GM23248 (cell line): ENCODE data around the gene CHRNG. TPM values are rescaled to one million over a fixed set of nuclear protein-coding genes. Genes with fewer than 3 reads are reported as not detected.

ENCODE experiments used
- DNase-seq: peaks from one replicate; pipeline ENCODE4 v3.0.0-alpha.2; 2015
- H2AFZ ChIP-seq: fragments of 200-600 bp; sonication (generic); 2 replicates; pipeline ENCODE4 v1.6.1; 2016; ENCODE audit warnings: antibody characterized with exemption
- H3F3A ChIP-seq: fragments of 200-600 bp; sonication (generic); 2 replicates; pipeline ENCODE4 v1.6.1; 2016; ENCODE audit warnings: mild to moderate bottlenecking, antibody characterized with exemption, mixed run types; ENCODE audit not compliant: insufficient read depth
- H3K27ac ChIP-seq: fragments of 200-600 bp; sonication (generic); 2 replicates; pipeline ENCODE4 v1.5.1; 2016; ENCODE audit warnings: mild to moderate bottlenecking
- H3K27me3 ChIP-seq: fragments of 200-600 bp; sonication (generic); replicated peaks from 2 replicates; pipeline ENCODE4 v1.6.1; 2016; ENCODE audit warnings: mild to moderate bottlenecking; ENCODE audit not compliant: insufficient read depth
- H3K36me3 ChIP-seq: fragments of 200-600 bp; sonication (generic); 2 replicates; pipeline ENCODE4 v1.6.1; 2016; ENCODE audit warnings: low read depth, mild to moderate bottlenecking
- H3K4me1 ChIP-seq: fragments of 200-600 bp; sonication (generic); 2 replicates; pipeline ENCODE4 v1.6.1; 2016; ENCODE audit warnings: mild to moderate bottlenecking; ENCODE audit not compliant: insufficient read depth
- H3K4me2 ChIP-seq: fragments of 200-600 bp; sonication (generic); one replicate; pipeline ENCODE4 v1.6.1; 2016; ENCODE audit warnings: mild to moderate bottlenecking; ENCODE audit not compliant: unreplicated experiment
- H3K4me3 ChIP-seq: fragments of 200-600 bp; sonication (generic); 2 replicates; pipeline ENCODE4 v1.5.1; 2016; ENCODE audit warnings: mild to moderate bottlenecking
- H3K79me2 ChIP-seq: fragments of 200-600 bp; sonication (generic); 2 replicates; pipeline ENCODE4 v1.6.1; 2016; ENCODE audit warnings: mild to moderate bottlenecking; ENCODE audit not compliant: insufficient read depth
- H3K9ac ChIP-seq: fragments of 200-600 bp; sonication (generic); 2 replicates; pipeline ENCODE4 v1.6.1; 2016; ENCODE audit warnings: mild to moderate bottlenecking
- H3K9me2 ChIP-seq: fragments of 200-600 bp; sonication (generic); 2 replicates; pipeline ENCODE4 v1.6.1; 2016; ENCODE audit warnings: mixed run types, mild to moderate bottlenecking, moderate library complexity; ENCODE audit not compliant: insufficient read depth
- H3K9me3 ChIP-seq: fragments of 200-600 bp; sonication (generic); one replicate; pipeline ENCODE4 v1.6.1; 2017; ENCODE audit warnings: low read depth
- H4K20me1 ChIP-seq: fragments of 200-600 bp; sonication (generic); 2 replicates; pipeline ENCODE4 v1.6.0; 2016; ENCODE audit not compliant: insufficient read depth
- EZH2 ChIP-seq: fragments of 200-600 bp; sonication (generic); IDR thresholded peaks from 2 replicates; pipeline ENCODE4 v1.6.1; 2018; ENCODE audit warnings: antibody characterized with exemption, mild to moderate bottlenecking; ENCODE audit not compliant: insufficient read depth, poor library complexity, severe bottlenecking
- EZH2phosphoT487 ChIP-seq: fragments of 200-600 bp; sonication (generic); IDR thresholded peaks from 2 replicates; pipeline ENCODE4 v1.6.1; 2018; ENCODE audit warnings: antibody characterized with exemption, moderate library complexity, mild to moderate bottlenecking, low read depth; ENCODE audit not compliant: insufficient read depth
- WGBS, 2 experiments: methylation state at CpG; one replicate each; pipeline ENCODE4 v1.1.6; 2015 to 2017; ENCODE audit warnings: low lambda C conversion rate in 2 of 2, low coverage in 1 of 2; ENCODE audit errors: missing lambda C conversion rate in 2 of 2; 5-methylcytosine and 5-hydroxymethylcytosine counted together
- in situ Hi-C: fragments of 300-500 bp; cut with MboI; formaldehyde crosslinking; loops from 2 replicates; pipeline ENCODE4 v1.15.0; 2020
- polyA plus RNA-seq: library from polyadenylated mRNA; unstranded; fragments of >200 nt; fragmentation: Nextera tagmentation; extraction: Ambion mirVana; gene quantifications from 2 replicates; pipeline ENCODE4 v1.2.1, GENCODE V29; 2016
- total RNA-seq: library from RNA; depleted of rRNA; stranded (reverse); fragments of >200 nt; shearing (Covaris generic); gene quantifications from 2 replicates; pipeline ENCODE4 v1.2.3, GENCODE V29; 2014

Gene CHRNG
- total and polyA plus RNA-seq, 2 experiments from 2014 or later = not detected

- Histone ChIP-seq H4K20me1 (no peaks in the 10 kb centered on the region), H3K9me3 (no peaks in the 10 kb centered on the region), H3K79me2 (no peaks in the 10 kb centered on the region), H3K27ac (no peak overlapping the region), H3K9me2 (no peaks in the 10 kb centered on the region), H3K9ac (no peak overlapping the region), H3K36me3 (no peaks in the 10 kb centered on the region), H3F3A (no peaks in the 10 kb centered on the region), H3K27me3 (no peaks in the 10 kb centered on the region), H2AFZ (no peak overlapping the region), H3K4me1 (peaks cover 7% of the 10 kb centered on the region; the same call in 1 of the 2 replicates), H3K4me3 (no peak overlapping the region), H3K4me2 (no peak overlapping the region)
- DNase-seq = no peak
- in situ Hi-C loops = no loop called here
- 87 to 92% methylated on average over 2 of the region's 2 CpGs for WGBS, 2 experiments
- TF ChIP-seq EZH2phosphoT487 = no peak
- no peak for TF ChIP-seq EZH2
Observed at GRCh38 chr2:232578626-232579025, 39.1 kb downstream of the CHRNG start.

GRCh38 chr2:232580648-232580981, 41.1 kb downstream of the CHRNG start:
- in situ Hi-C loops = no loop called here
- H3K9me2 ChIP-seq = no peaks in the 10 kb centered on the region
- no peak overlapping the region for H3K27ac ChIP-seq
- WGBS, 2 experiments = 89% methylated on average over 6 of the region's 6 CpGs
- no peaks in the 10 kb centered on the region for H3K9me3 ChIP-seq
- no peak overlapping the region for H3K9ac ChIP-seq
- no peaks in the 10 kb centered on the region for H4K20me1 ChIP-seq
- H3K27me3 ChIP-seq = no peaks in the 10 kb centered on the region
- H3F3A ChIP-seq = no peaks in the 10 kb centered on the region
- no peak for TF ChIP-seq EZH2phosphoT487
- no peak for TF ChIP-seq EZH2
- no peak overlapping the region for H3K4me3 ChIP-seq
- no peaks in the 10 kb centered on the region for H3K79me2 ChIP-seq
- no peak overlapping the region for H2AFZ ChIP-seq
- H3K4me1 ChIP-seq = no peaks in the 10 kb centered on the region
- H3K36me3 ChIP-seq = no peaks in the 10 kb centered on the region; the same call in 1 of the 2 replicates
- DNase-seq = no peak
- H3K4me2 ChIP-seq = no peak overlapping the region

- H3K27me3 ChIP-seq = no peaks in the 10 kb centered on the region
- in situ Hi-C loops = no loop called here
- H3K4me2 ChIP-seq = no peak overlapping the region
- no peaks in the 10 kb centered on the region; the same call in 1 of the 2 replicates for H3K36me3 ChIP-seq
- H3F3A ChIP-seq = no peaks in the 10 kb centered on the region
- no peak for DNase-seq
- H3K9ac ChIP-seq = no peak overlapping the region
- no peaks in the 10 kb centered on the region for H3K9me2 ChIP-seq
- no peaks in the 10 kb centered on the region for H3K9me3 ChIP-seq
- no peaks in the 10 kb centered on the region for H4K20me1 ChIP-seq
- H3K4me1 ChIP-seq = no peaks in the 10 kb centered on the region
- no peaks in the 10 kb centered on the region for H3K79me2 ChIP-seq
- H3K27ac ChIP-seq = no peak overlapping the region
- H2AFZ ChIP-seq = no peak overlapping the region
- H3K4me3 ChIP-seq = no peak overlapping the region
- TF ChIP-seq EZH2phosphoT487 = no peak
- no peak for TF ChIP-seq EZH2
Observed at GRCh38 chr2:232581725-232582124, 42.2 kb downstream of the CHRNG start.

GRCh38 chr2:232584238-232584637, 44.7 kb downstream of the CHRNG start:
- peaks cover 2% of the 10 kb centered on the region for H3K4me1 ChIP-seq
- TF ChIP-seq EZH2 = no peak
- TF ChIP-seq EZH2phosphoT487 = no peak
- 80 to 84% methylated on average over 6 of the region's 6 CpGs for WGBS, 2 experiments

GRCh38 chr2:232586943-232587505, 47.5 kb downstream of the CHRNG start:
- no peaks in the 10 kb centered on the region for H3K79me2 ChIP-seq
- no peaks in the 10 kb centered on the region for H3K9me2 ChIP-seq
- H3K4me1 ChIP-seq = peaks cover 4% of the 10 kb centered on the region
- in situ Hi-C loops = no loop called here
- TF ChIP-seq EZH2phosphoT487 (no peak), EZH2 (no peak)
- no peaks in the 10 kb centered on the region for H3K9me3 ChIP-seq
- no peaks in the 10 kb centered on the region for H3K27me3 ChIP-seq
- H3K4me2 ChIP-seq = no peak overlapping the region
- H3K4me3 ChIP-seq = no peak overlapping the region
- WGBS, 2 experiments = 66 to 71% methylated on average over 5 of the region's 5 CpGs
- H3K9ac ChIP-seq = no peak overlapping the region
- no peak overlapping the region for H2AFZ ChIP-seq
- no peaks in the 10 kb centered on the region; the same call in 1 of the 2 replicates for H3K36me3 ChIP-seq
- H3F3A ChIP-seq = peaks cover 8% of the 10 kb centered on the region; the same call in 1 of the 2 replicates
- H4K20me1 ChIP-seq = no peaks in the 10 kb centered on the region
- H3K27ac ChIP-seq = no peak overlapping the region
- DNase-seq = no peak

More at GRCh38 chr2:232584238-232584637, 44.7 kb downstream of the CHRNG start:
- no peak overlapping the region for H3K9ac ChIP-seq
- no peak overlapping the region for H3K27ac ChIP-seq
- DNase-seq = no peak
- no peaks in the 10 kb centered on the region for H3K9me2 ChIP-seq
- H3K4me2 ChIP-seq = no peak overlapping the region
- no peaks in the 10 kb centered on the region for H3K27me3 ChIP-seq
- no peaks in the 10 kb centered on the region; the same call in 1 of the 2 replicates for H3K36me3 ChIP-seq
- no peak overlapping the region for H3K4me3 ChIP-seq
- no peaks in the 10 kb centered on the region for H3K9me3 ChIP-seq
- in situ Hi-C loops = no loop called here
- peaks cover 7% of the 10 kb centered on the region; the same call in 1 of the 2 replicates for H3F3A ChIP-seq
- no peak overlapping the region for H2AFZ ChIP-seq
- no peaks in the 10 kb centered on the region for H4K20me1 ChIP-seq
- no peaks in the 10 kb centered on the region for H3K79me2 ChIP-seq
